Neural cell (in vitro differentiated cells): ENCODE measurements around the gene NEK5.

Experiments used
- EP300 ChIP-seq: fragments of 450-650 bp; conservative IDR thresholded peaks from 2 replicates; pipeline ENCODE4 v1.6.1; 2014; ENCODE audit warnings: antibody characterized with exemption, mild to moderate bottlenecking, moderate library complexity; ENCODE audit not compliant: poor library complexity, severe bottlenecking
- EZH2 ChIP-seq: fragments of 200-600, 300-800 bp; shearing (Covaris generic), sonication (generic); IDR thresholded peaks from 2 replicates; pipeline ENCODE4 v1.6.1; 2014; ENCODE audit warnings: antibody characterized with exemption, low read length, borderline replicate concordance, mild to moderate bottlenecking; ENCODE audit not compliant: insufficient read depth, poor library complexity, severe bottlenecking
- MXI1 ChIP-seq: fragments of 450-650 bp; conservative IDR thresholded peaks from 2 replicates; pipeline ENCODE4 v1.6.1; 2014; ENCODE audit warnings: antibody characterized with exemption, mild to moderate bottlenecking; ENCODE audit not compliant: poor library complexity, severe bottlenecking
- POLR2AphosphoS5 ChIP-seq: IDR thresholded peaks from 2 replicates; pipeline ENCODE4 v1.6.1; 2012
- RAD21 ChIP-seq: fragments of 450-650 bp; conservative IDR thresholded peaks from 2 replicates; pipeline ENCODE4 v1.6.1; 2014; ENCODE audit warnings: antibody characterized with exemption, mild to moderate bottlenecking, moderate library complexity
- SMC3 ChIP-seq: fragments of 450-650 bp; conservative IDR thresholded peaks from 2 replicates; pipeline ENCODE4 v1.6.1; 2014; ENCODE audit warnings: antibody characterized with exemption, mild to moderate bottlenecking, moderate library complexity; ENCODE audit not compliant: poor library complexity
- TAF1 ChIP-seq: IDR thresholded peaks from 2 replicates; pipeline ENCODE4 v1.6.1; 2012; ENCODE audit warnings: low read depth
- TF ChIP-seq, protein P1 (sequence below): fragments of 450-650 bp; IDR thresholded peaks from 2 replicates; pipeline ENCODE4 v1.5.1; 2014; ENCODE audit warnings: antibody characterized with exemption, mild to moderate bottlenecking, moderate library complexity; ENCODE audit not compliant: poor library complexity, severe bottlenecking
- TF ChIP-seq, protein P2 (sequence below): IDR thresholded peaks from 2 replicates; pipeline ENCODE4 v1.6.1; 2012; ENCODE audit warnings: borderline replicate concordance

DNA sequence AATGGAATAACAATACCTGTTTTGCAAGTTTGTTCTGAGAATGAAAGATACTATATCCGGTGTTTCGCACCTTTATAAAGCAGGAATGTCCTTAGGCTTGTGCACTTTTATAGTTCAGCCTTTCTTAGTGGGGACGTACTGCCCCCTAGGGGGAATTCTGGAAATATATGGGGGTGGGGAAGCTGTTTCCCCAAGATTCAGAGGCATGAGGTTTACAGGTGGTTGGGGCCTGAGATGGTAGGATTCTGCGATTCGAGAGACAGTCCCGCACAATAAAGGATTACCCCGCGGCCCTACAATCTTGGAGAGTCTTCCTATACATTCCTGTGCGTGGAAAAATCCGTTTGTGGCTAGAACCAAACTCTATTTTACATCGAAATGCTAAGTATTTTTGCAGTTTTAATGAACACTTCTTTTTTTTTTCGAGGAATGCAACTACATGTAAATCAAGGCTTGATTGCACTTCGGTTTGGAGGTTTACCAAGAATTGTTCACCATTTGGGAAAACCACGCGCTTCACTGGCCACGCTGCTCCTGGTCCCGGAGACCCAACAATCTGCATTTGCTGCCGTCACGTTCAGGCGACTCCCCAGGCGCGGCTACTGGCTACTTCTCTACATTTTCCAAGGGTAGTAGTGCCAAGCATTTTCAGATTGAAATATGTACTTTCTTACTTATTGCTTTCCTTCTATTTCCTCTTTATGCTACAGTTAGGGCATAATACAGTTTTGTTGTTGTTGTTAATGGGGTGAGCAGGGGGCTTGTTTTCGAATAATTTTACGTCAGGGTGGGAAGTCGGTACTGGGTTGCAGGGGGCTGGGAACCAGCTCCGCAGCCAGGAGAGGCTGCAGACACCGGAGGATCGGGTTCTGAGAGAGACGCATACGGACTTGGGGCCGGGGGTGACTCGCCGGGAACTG is 830 bp downstream of the NEK5 start:
- no peak for TF ChIP-seq EZH2
- TF ChIP-seq, protein P1, sequence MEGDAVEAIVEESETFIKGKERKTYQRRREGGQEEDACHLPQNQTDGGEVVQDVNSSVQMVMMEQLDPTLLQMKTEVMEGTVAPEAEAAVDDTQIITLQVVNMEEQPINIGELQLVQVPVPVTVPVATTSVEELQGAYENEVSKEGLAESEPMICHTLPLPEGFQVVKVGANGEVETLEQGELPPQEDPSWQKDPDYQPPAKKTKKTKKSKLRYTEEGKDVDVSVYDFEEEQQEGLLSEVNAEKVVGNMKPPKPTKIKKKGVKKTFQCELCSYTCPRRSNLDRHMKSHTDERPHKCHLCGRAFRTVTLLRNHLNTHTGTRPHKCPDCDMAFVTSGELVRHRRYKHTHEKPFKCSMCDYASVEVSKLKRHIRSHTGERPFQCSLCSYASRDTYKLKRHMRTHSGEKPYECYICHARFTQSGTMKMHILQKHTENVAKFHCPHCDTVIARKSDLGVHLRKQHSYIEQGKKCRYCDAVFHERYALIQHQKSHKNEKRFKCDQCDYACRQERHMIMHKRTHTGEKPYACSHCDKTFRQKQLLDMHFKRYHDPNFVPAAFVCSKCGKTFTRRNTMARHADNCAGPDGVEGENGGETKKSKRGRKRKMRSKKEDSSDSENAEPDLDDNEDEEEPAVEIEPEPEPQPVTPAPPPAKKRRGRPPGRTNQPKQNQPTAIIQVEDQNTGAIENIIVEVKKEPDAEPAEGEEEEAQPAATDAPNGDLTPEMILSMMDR, result peak; percentile 92
- TF ChIP-seq, protein P2, sequence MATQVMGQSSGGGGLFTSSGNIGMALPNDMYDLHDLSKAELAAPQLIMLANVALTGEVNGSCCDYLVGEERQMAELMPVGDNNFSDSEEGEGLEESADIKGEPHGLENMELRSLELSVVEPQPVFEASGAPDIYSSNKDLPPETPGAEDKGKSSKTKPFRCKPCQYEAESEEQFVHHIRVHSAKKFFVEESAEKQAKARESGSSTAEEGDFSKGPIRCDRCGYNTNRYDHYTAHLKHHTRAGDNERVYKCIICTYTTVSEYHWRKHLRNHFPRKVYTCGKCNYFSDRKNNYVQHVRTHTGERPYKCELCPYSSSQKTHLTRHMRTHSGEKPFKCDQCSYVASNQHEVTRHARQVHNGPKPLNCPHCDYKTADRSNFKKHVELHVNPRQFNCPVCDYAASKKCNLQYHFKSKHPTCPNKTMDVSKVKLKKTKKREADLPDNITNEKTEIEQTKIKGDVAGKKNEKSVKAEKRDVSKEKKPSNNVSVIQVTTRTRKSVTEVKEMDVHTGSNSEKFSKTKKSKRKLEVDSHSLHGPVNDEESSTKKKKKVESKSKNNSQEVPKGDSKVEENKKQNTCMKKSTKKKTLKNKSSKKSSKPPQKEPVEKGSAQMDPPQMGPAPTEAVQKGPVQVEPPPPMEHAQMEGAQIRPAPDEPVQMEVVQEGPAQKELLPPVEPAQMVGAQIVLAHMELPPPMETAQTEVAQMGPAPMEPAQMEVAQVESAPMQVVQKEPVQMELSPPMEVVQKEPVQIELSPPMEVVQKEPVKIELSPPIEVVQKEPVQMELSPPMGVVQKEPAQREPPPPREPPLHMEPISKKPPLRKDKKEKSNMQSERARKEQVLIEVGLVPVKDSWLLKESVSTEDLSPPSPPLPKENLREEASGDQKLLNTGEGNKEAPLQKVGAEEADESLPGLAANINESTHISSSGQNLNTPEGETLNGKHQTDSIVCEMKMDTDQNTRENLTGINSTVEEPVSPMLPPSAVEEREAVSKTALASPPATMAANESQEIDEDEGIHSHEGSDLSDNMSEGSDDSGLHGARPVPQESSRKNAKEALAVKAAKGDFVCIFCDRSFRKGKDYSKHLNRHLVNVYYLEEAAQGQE, result no peak
- TF ChIP-seq RAD21, result peak; percentile 90
- TF ChIP-seq EP300, result no peak
- TF ChIP-seq POLR2AphosphoS5, result no peak
- TF ChIP-seq MXI1, result no peak
- no peak for TF ChIP-seq TAF1
- peak; percentile 80 for TF ChIP-seq SMC3
